ENCODE results near the gene SNX22. TPM values are rescaled to one million over a fixed set of nuclear protein-coding genes. Genes with fewer than 3 reads are reported as not detected.

Gene SNX22
- total RNA-seq, 5 donors from 2014 or later (not counting 1 experiment from before 2014, with no cell fraction given), result 0.58 to 3.7 (median 1.4) TPM

- Histone ChIP-seq H3K27ac (ENCODE audit: low read length) (no peak overlapping the region), H3K4me1 (ENCODE audit: control insufficient read depth in 1 of 2, extremely low read depth in 1 of 2, insufficient read depth in 2 of 2, low read length in 2 of 2) (no peaks in the 10 kb centered on the region), H3K27me3 (replicated peaks in 1 of 2; ENCODE audit: control insufficient read depth in 2 of 2, extremely low read depth in 1 of 2, insufficient read depth in 2 of 2, low read length in 1 of 2) (no peaks in the 10 kb centered on the region), H3K36me3 (ENCODE audit: control insufficient read depth in 2 of 2, extremely low read depth in 1 of 2, insufficient read depth in 1 of 2, low read length in 1 of 2) (peaks cover 18 to 86% of the 10 kb centered on the region in 2 donors), H3K9me3 (no peaks in the 10 kb centered on the region), H3K4me3 (ENCODE audit: control insufficient read depth in 1 of 2, extremely low read depth in 1 of 2, low read length in 1 of 2) (no peak overlapping the region)
- DNase-seq (no peak), ATAC-seq (replicated peaks in 1 of 4) (no peak)
- Mint-ChIP-seq H3K4me3 (no peak overlapping the region), H3K27me3 (no peaks in the 10 kb centered on the region), H3K36me3 (peaks cover 58% of the 10 kb centered on the region), H3K27ac (no peak overlapping the region), H3K9me3 (no peaks in the 10 kb centered on the region), H3K4me1 (no peaks in the 10 kb centered on the region)
- CTCF ChIA-PET, result interaction anchor here in 1 of 2 donors (0.6 kb wide), 1 partner anchor 244 kb away, joined by 4 read pairs; no protein-coding TSS in a partner anchor
- no CpG with 5 or more reads among the region's 3 CpGs for WGBS (ENCODE audit: insufficient coverage)
- POLR2A ChIA-PET, result interaction anchor here in 1 of 2 donors (0.7 kb wide), 1 partner anchor 434 kb away, joined by 3 read pairs; no protein-coding TSS in a partner anchor
These were observed 21.4 kb upstream of the SNX22 start for GRCh38 chr15:64130159-64130558.

GRCh38 chr15:64131547-64131946 is 20.0 kb upstream of the SNX22 start:
- no peak for ATAC-seq (replicated peaks in 1 of 4)
- peaks cover 55% of the 10 kb centered on the region for H3K36me3 Mint-ChIP-seq
- H3K4me1 Mint-ChIP-seq, result no peaks in the 10 kb centered on the region
- Histone ChIP-seq H3K9me3 (no peaks in the 10 kb centered on the region), H3K27ac (ENCODE audit: low read length) (no peak overlapping the region), H3K27me3 (replicated peaks in 1 of 2; ENCODE audit: control insufficient read depth in 2 of 2, extremely low read depth in 1 of 2, insufficient read depth in 2 of 2, low read length in 1 of 2) (no peaks in the 10 kb centered on the region), H3K36me3 (ENCODE audit: control insufficient read depth in 2 of 2, extremely low read depth in 1 of 2, insufficient read depth in 1 of 2, low read length in 1 of 2) (peaks cover 18 to 90% of the 10 kb centered on the region in 2 donors), H3K4me3 (ENCODE audit: control insufficient read depth in 1 of 2, extremely low read depth in 1 of 2, low read length in 1 of 2) (no peak overlapping the region), H3K4me1 (ENCODE audit: control insufficient read depth in 1 of 2, extremely low read depth in 1 of 2, insufficient read depth in 2 of 2, low read length in 2 of 2) (no peaks in the 10 kb centered on the region)
- no peak overlapping the region for H3K4me3 Mint-ChIP-seq
- DNase-seq, result no peak
- ChIA-PET CTCF (no interaction called here), POLR2A (no interaction called here)
- WGBS (ENCODE audit: insufficient coverage), result 100% methylated on average over 4 of the region's 7 CpGs
- no peaks in the 10 kb centered on the region for H3K9me3 Mint-ChIP-seq
- H3K27ac Mint-ChIP-seq, result peak overlapping the region in 1 of 2 donors; percentile 55
- H3K27me3 Mint-ChIP-seq, result no peaks in the 10 kb centered on the region

GRCh38 chr15:64132217-64132616 is 19.3 kb upstream of the SNX22 start:
- no peaks in the 10 kb centered on the region for H3K27me3 ChIP-seq (replicated peaks in 1 of 2; ENCODE audit: control insufficient read depth in 2 of 2, extremely low read depth in 1 of 2, insufficient read depth in 2 of 2, low read length in 1 of 2)
- H3K27ac ChIP-seq (ENCODE audit: low read length), result no peak overlapping the region
- peaks cover 57% of the 10 kb centered on the region for H3K36me3 Mint-ChIP-seq
- no peaks in the 10 kb centered on the region for H3K9me3 ChIP-seq
- no peak overlapping the region for H3K4me3 ChIP-seq (ENCODE audit: control insufficient read depth in 1 of 2, extremely low read depth in 1 of 2, low read length in 1 of 2)
- 100% methylated on average over 1 of the region's 4 CpGs for WGBS (ENCODE audit: insufficient coverage)
- no peaks in the 10 kb centered on the region for H3K4me1 ChIP-seq (ENCODE audit: control insufficient read depth in 1 of 2, extremely low read depth in 1 of 2, insufficient read depth in 2 of 2, low read length in 2 of 2)
- H3K27ac Mint-ChIP-seq, result peak overlapping the region in 1 of 2 donors; percentile 55
- ChIA-PET POLR2A (no interaction called here), CTCF (interaction anchor here in 1 of 2 donors (0.6 kb wide), 1 partner anchor 923 kb away, joined by 3 read pairs; no protein-coding TSS in a partner anchor)
- H3K4me1 Mint-ChIP-seq, result no peaks in the 10 kb centered on the region
- no peaks in the 10 kb centered on the region for H3K9me3 Mint-ChIP-seq
- no peak for DNase-seq
- no peak for ATAC-seq (replicated peaks in 1 of 4)
- H3K4me3 Mint-ChIP-seq, result no peak overlapping the region
- no peaks in the 10 kb centered on the region for H3K27me3 Mint-ChIP-seq
- peaks cover 22 to 90% of the 10 kb centered on the region in 2 donors for H3K36me3 ChIP-seq (ENCODE audit: control insufficient read depth in 2 of 2, extremely low read depth in 1 of 2, insufficient read depth in 1 of 2, low read length in 1 of 2)

- 96% methylated on average over 10 of the region's 10 CpGs for WGBS (ENCODE audit: insufficient coverage)
- Mint-ChIP-seq H3K36me3 (peaks cover 50% of the 10 kb centered on the region), H3K4me1 (no peaks in the 10 kb centered on the region), H3K27ac (no peak overlapping the region), H3K27me3 (no peaks in the 10 kb centered on the region), H3K9me3 (no peaks in the 10 kb centered on the region), H3K4me3 (no peak overlapping the region)
- Histone ChIP-seq H3K4me1 (ENCODE audit: control insufficient read depth in 1 of 2, extremely low read depth in 1 of 2, insufficient read depth in 2 of 2, low read length in 2 of 2) (no peaks in the 10 kb centered on the region), H3K27ac (ENCODE audit: low read length) (no peak overlapping the region), H3K9me3 (no peaks in the 10 kb centered on the region), H3K36me3 (ENCODE audit: control insufficient read depth in 2 of 2, extremely low read depth in 1 of 2, insufficient read depth in 1 of 2, low read length in 1 of 2) (peaks cover 26 to 90% of the 10 kb centered on the region in 2 donors), H3K4me3 (ENCODE audit: control insufficient read depth in 1 of 2, extremely low read depth in 1 of 2, low read length in 1 of 2) (no peak overlapping the region), H3K27me3 (replicated peaks in 1 of 2; ENCODE audit: control insufficient read depth in 2 of 2, extremely low read depth in 1 of 2, insufficient read depth in 2 of 2, low read length in 1 of 2) (no peaks in the 10 kb centered on the region)
- DNase-seq (no peak), ATAC-seq (replicated peaks in 1 of 4) (no peak)
- ChIA-PET POLR2A (interaction anchor here in 1 of 2 donors (0.6 kb wide), 1 partner anchor 43 kb away, joined by 3 read pairs; no protein-coding TSS in a partner anchor), CTCF (interaction anchor here in 1 of 2 donors (0.6 kb wide), 1 partner anchor 219 kb away, joined by 3 read pairs; no protein-coding TSS in a partner anchor)
These were observed 17.7 kb upstream of the SNX22 start for GRCh38 chr15:64133623-64134344.

GRCh38 chr15:64134345-64134829 is 17.1 kb upstream of the SNX22 start:
- H3K27me3 Mint-ChIP-seq, result no peaks in the 10 kb centered on the region
- DNase-seq (no peak), ATAC-seq (replicated peaks in 1 of 4) (no peak)
- H3K9me3 ChIP-seq, result no peaks in the 10 kb centered on the region
- no peak overlapping the region for H3K4me3 Mint-ChIP-seq
- H3K36me3 ChIP-seq (ENCODE audit: control insufficient read depth in 2 of 2, extremely low read depth in 1 of 2, insufficient read depth in 1 of 2, low read length in 1 of 2), result peaks cover 26 to 87% of the 10 kb centered on the region in 2 donors
- no peak overlapping the region for H3K27ac ChIP-seq (ENCODE audit: low read length)
- 80% methylated on average over 6 of the region's 9 CpGs for WGBS (ENCODE audit: insufficient coverage)
- H3K4me1 ChIP-seq (ENCODE audit: control insufficient read depth in 1 of 2, extremely low read depth in 1 of 2, insufficient read depth in 2 of 2, low read length in 2 of 2), result no peaks in the 10 kb centered on the region
- ChIA-PET CTCF (no interaction called here), POLR2A (no interaction called here)
- no peaks in the 10 kb centered on the region for H3K27me3 ChIP-seq (replicated peaks in 1 of 2; ENCODE audit: control insufficient read depth in 2 of 2, extremely low read depth in 1 of 2, insufficient read depth in 2 of 2, low read length in 1 of 2)
- no peak overlapping the region for H3K4me3 ChIP-seq (ENCODE audit: control insufficient read depth in 1 of 2, extremely low read depth in 1 of 2, low read length in 1 of 2)
- H3K9me3 Mint-ChIP-seq, result no peaks in the 10 kb centered on the region
- H3K36me3 Mint-ChIP-seq, result peaks cover 50% of the 10 kb centered on the region
- no peaks in the 10 kb centered on the region for H3K4me1 Mint-ChIP-seq
- no peak overlapping the region for H3K27ac Mint-ChIP-seq

GRCh38 chr15:64136347-64136746 is 15.2 kb upstream of the SNX22 start:
- no peaks in the 10 kb centered on the region for H3K27me3 Mint-ChIP-seq
- H3K27ac ChIP-seq (ENCODE audit: low read length), result no peak overlapping the region
- no peaks in the 10 kb centered on the region for H3K4me1 Mint-ChIP-seq
- H3K9me3 ChIP-seq, result no peaks in the 10 kb centered on the region
- H3K4me3 Mint-ChIP-seq, result no peak overlapping the region
- WGBS (ENCODE audit: insufficient coverage), result 89% methylated on average over 2 of the region's 7 CpGs
- no peaks in the 10 kb centered on the region for H3K9me3 Mint-ChIP-seq
- peaks cover 54% of the 10 kb centered on the region for H3K36me3 Mint-ChIP-seq
- H3K4me3 ChIP-seq (ENCODE audit: control insufficient read depth in 1 of 2, extremely low read depth in 1 of 2, low read length in 1 of 2), result no peak overlapping the region
- H3K4me1 ChIP-seq (ENCODE audit: control insufficient read depth in 1 of 2, extremely low read depth in 1 of 2, insufficient read depth in 2 of 2, low read length in 2 of 2), result no peaks in the 10 kb centered on the region
- H3K27me3 ChIP-seq (replicated peaks in 1 of 2; ENCODE audit: control insufficient read depth in 2 of 2, extremely low read depth in 1 of 2, insufficient read depth in 2 of 2, low read length in 1 of 2), result no peaks in the 10 kb centered on the region
- ChIA-PET POLR2A (no interaction called here), CTCF (no interaction called here)
- DNase-seq (no peak), ATAC-seq (replicated peaks in 1 of 4) (no peak)
- no peak overlapping the region for H3K27ac Mint-ChIP-seq
- H3K36me3 ChIP-seq (ENCODE audit: control insufficient read depth in 2 of 2, extremely low read depth in 1 of 2, insufficient read depth in 1 of 2, low read length in 1 of 2), result peaks cover 24 to 71% of the 10 kb centered on the region in 2 donors
